WERI-Rb-1 (cell line): Measurements from ENCODE around the gene PWP2.
"Not testable (repeated sequence)": the region's sequence is repeated elsewhere in the genome, so short reads cannot be mapped to it uniquely, and the experiment has no call there.

Experiments
- DNase-seq: peaks from one replicate; pipeline ENCODE4 v3.0.0-alpha.2; 2020
- H3K27ac ChIP-seq: fragments of 250-450 bp; sonication (Bioruptor Pico); 2 replicates; pipeline ENCODE4 v1.5.1; 2020; ENCODE audit warnings: mild to moderate bottlenecking, moderate library complexity
- H3K27me3 ChIP-seq: fragments of 250-450 bp; sonication (Bioruptor Pico); 2 replicates; pipeline ENCODE4 v1.5.1; 2021; ENCODE audit warnings: mild to moderate bottlenecking, low read depth, moderate library complexity; ENCODE audit not compliant: insufficient read depth, severe bottlenecking
- H3K36me3 ChIP-seq: fragments of 250-450 bp; sonication (Bioruptor Pico); 2 replicates; pipeline ENCODE4 v1.5.1; 2020; ENCODE audit warnings: mild to moderate bottlenecking, moderate library complexity
- H3K4me3 ChIP-seq: 2 replicates; pipeline ENCODE4 v1.5.1; 2011; ENCODE audit warnings: low read depth, mild to moderate bottlenecking, control low read depth, low read length
- H3K9me3 ChIP-seq: fragments of 250-450 bp; sonication (Bioruptor Pico); 2 replicates; pipeline ENCODE4 v1.5.1; 2021; ENCODE audit warnings: mild to moderate bottlenecking, moderate library complexity; ENCODE audit not compliant: severe bottlenecking

The PWP2 gene

DNA sequence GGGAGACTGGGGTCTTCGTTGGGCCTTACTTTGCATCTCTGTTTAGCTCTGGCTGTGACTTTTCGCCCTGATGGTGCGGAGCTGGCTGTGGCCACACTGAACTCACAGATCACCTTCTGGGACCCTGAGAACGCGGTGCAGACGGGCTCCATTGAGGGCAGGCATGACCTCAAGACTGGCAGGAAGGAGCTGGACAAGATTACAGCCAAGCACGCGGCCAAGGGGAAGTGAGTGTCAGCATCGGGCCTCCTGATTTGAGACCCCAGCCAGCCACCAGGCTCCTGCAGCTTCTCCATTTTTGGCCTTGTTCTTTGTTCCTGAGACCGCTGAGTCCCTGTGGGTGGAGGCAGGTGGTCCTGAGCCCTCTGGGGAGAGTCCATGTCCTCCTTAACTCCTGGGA, 14.9 kb downstream of the PWP2 start:
- not testable (repeated sequence) for H3K9me3 ChIP-seq, H3K4me3 ChIP-seq, H3K36me3 ChIP-seq, DNase-seq, H3K27ac ChIP-seq, H3K27me3 ChIP-seq

DNA sequence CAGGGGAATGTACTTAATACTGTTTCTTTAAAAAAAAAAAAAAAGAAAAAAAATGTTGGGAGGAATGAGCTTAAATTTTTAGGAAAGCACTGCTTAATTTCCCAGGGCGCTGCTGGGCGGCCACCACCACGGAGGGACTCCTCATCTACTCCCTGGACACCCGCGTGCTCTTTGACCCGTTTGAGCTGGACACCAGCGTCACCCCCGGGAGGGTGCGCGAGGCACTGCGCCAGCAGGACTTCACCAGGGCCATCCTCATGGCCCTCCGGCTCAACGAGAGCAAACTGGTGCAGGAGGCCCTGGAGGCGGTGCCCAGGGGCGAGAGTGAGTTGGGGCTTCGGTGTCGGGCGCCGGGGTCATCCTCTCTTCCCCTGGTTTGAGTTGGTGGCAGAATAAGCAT, 20.6 kb downstream of the PWP2 start:
- H3K36me3 ChIP-seq, H3K27ac ChIP-seq, DNase-seq, H3K4me3 ChIP-seq, H3K9me3 ChIP-seq, H3K27me3 ChIP-seq: not testable (repeated sequence)

DNA sequence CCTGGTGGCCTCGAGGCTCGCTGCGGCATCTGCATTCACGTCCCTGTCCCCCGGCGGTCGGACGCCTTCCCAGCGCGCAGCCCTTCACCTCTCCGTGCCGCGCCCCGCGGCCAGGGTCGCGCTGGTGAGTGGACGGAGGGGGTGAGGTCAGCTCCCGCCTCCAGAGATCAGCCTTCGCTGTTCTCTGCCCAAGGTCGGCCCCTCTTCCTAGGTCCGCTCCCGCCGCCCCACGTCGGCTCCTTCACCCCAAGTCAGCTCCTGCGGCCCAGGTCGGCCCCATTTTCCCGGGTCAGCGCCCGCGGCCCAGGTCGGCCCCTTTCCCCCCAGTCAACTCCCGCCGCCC, 26.5 kb downstream of the PWP2 start:
- H3K27me3 ChIP-seq, DNase-seq, H3K4me3 ChIP-seq, H3K27ac ChIP-seq, H3K9me3 ChIP-seq, H3K36me3 ChIP-seq: not testable (repeated sequence)

DNA sequence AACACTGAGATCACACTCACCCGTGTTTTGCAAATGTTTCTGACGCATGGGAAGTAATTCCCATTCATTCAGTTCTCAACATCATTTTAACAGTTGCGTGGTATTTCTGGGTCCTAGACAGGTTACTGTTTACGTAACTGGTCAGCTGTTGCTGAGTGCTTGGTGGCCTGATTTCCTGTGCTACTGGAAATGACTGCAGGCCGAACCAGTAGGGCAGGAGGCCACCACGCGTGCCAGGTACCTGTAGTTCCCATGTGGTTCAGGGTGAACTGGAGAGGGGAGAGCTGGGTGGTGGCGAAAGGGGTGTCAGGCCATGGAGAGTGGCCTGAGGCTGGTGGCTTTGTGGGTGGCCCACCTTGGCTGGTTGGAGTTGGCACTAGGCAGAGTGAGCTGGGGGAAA, 27.5 kb downstream of the PWP2 start:
- not testable (repeated sequence) for H3K4me3 ChIP-seq, DNase-seq, H3K36me3 ChIP-seq, H3K27me3 ChIP-seq, H3K27ac ChIP-seq, H3K9me3 ChIP-seq

DNA sequence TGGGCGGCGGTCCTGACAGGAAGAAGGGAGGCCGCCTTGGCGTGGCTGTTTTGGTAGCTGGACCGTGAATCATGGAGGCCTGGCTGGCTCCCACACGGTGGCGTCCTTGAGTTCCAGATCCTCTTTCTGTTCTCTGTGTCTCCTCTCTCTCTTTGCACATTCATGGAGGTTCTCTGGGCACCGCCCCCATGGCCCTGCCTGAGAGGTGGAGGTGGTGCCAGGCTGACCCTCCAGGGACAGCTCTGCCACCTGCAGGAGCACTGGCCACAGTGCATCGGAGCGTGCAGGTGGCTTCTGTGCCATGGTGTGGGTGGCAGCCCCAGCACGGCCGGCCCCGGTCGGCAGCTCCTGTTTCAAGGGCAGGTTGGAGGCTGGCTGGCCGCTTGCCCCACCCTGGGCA, 30.8 kb downstream of the PWP2 start:
- H3K27ac ChIP-seq, H3K27me3 ChIP-seq, H3K36me3 ChIP-seq, H3K4me3 ChIP-seq, DNase-seq, H3K9me3 ChIP-seq: not testable (repeated sequence)

DNA sequence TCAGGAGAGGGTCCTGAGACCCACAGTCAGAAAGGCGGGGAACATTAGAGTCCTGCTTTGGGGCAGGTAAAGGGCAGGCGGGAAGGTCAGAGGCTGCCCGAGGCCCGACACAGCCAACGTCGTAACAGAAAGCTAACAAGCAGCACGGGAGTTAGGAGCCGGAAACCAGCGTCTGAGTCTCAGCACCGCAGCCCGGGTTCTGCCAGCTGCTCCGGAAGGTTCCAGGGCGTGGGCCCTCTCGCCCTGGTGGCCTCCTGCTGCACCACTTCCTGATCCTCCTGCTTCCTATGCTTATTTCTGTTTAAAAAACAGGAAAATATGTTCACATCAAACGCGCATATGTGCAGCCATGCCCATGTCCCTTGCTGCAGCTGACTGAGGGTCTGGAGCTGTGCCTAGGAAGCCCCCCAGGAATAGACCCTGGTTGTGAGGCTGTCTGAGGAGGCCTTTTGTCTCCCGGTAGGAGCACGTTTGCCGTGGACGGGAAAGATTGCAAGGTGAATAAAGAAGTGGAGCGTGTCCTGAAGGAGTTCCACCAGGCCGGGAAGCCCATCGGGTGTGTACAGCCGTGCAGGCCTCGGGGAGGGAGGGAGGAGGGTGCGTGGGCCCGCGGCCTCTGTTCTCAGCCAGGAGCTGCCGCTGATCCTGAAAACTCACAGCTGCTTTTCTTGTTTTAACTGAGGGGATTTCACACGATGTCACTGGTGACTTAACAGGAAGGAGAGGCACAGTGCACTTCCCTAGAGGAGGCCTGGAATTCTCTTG, 32.8 kb downstream of the PWP2 start:
- H3K9me3 ChIP-seq, H3K27ac ChIP-seq, H3K4me3 ChIP-seq, DNase-seq, H3K27me3 ChIP-seq, H3K36me3 ChIP-seq: not testable (repeated sequence)

DNA sequence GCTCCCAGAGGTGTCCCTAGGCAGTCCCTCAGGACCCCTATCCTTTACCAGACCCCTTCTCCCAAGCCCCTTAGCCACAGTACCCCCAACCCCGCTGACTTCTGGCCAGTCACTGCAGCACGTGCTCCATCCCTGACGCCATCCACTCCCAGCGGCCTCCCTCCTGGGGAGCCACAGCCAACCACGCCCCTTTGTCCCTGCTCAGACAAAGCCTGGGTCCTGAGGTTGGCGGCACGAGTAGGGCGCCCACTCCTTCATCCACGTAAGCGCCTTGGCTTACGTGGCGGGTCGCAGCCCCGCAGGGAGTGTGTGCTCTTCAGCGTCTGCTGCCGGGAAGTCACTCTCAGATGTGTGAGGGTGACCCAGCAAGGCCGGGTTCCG, 33.3 kb downstream of the PWP2 start:
- not testable (repeated sequence) for DNase-seq, H3K36me3 ChIP-seq, H3K9me3 ChIP-seq, H3K27me3 ChIP-seq, H3K27ac ChIP-seq, H3K4me3 ChIP-seq

DNA sequence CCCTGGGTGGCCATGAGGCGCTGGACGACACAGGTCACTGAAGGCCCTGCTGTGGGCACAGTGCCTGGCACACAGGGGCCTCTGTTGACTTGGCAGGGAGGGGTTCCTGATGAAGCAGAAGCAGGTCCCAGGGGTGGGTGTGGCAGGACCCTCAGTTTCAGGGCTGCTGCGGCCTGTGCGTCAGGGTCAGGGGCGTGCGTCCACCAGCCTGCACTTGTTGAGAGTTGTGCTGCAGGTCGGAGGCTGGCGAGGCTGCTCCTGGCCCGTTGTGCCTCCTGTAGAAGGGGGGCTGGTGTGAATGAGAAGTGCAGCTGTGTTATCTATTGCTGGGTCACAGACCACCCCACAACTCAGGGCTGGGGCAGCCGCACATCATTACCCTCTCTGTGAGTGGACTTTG, 35.3 kb downstream of the PWP2 start:
- not testable (repeated sequence) for H3K27ac ChIP-seq, H3K27me3 ChIP-seq, H3K4me3 ChIP-seq, DNase-seq, H3K36me3 ChIP-seq, H3K9me3 ChIP-seq

DNA sequence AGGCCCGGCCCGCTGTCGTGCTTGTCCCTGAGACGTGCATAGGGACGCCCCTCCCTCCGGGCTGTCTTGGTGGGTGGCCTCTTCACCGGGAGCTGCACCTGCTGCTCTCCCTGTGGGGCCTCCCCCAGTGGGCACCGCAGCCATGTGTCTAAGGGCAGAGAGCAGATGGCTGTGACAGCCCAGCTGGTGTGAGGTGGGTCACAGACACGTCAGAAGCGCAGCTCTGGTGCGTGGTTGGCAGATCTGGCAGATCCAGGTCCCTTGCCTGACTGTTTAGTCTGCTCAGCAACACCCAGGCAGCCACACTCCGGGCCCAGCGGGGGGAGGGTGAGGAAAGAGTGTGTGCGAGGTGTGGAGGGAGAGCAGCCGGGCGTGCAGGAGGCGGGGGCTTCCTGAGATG, 36.2 kb downstream of the PWP2 start:
- H3K27me3 ChIP-seq, H3K36me3 ChIP-seq, DNase-seq, H3K9me3 ChIP-seq, H3K27ac ChIP-seq, H3K4me3 ChIP-seq: not testable (repeated sequence)

DNA sequence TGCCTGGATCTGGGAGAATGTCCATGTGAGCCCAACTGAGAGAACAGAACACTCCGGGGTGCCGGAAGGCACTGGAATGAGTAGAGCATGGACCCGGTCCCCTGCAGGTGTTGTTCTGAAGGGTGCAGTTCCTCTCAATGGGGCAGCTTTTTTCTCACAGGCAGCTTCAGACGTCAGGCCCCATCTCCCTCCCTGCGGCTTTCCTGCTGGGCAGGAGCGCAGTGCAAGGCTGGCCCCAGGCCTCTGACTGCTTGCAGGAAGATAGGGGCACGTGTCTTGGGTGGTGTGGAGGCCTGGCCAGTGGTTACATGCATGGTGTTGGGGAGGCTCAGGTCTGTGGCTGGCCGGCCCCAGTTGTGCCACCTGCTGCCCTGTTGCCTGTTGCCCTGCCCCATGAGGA, 36.8 kb downstream of the PWP2 start:
- H3K27ac ChIP-seq, H3K4me3 ChIP-seq, H3K27me3 ChIP-seq, H3K36me3 ChIP-seq, DNase-seq, H3K9me3 ChIP-seq: not testable (repeated sequence)

DNA sequence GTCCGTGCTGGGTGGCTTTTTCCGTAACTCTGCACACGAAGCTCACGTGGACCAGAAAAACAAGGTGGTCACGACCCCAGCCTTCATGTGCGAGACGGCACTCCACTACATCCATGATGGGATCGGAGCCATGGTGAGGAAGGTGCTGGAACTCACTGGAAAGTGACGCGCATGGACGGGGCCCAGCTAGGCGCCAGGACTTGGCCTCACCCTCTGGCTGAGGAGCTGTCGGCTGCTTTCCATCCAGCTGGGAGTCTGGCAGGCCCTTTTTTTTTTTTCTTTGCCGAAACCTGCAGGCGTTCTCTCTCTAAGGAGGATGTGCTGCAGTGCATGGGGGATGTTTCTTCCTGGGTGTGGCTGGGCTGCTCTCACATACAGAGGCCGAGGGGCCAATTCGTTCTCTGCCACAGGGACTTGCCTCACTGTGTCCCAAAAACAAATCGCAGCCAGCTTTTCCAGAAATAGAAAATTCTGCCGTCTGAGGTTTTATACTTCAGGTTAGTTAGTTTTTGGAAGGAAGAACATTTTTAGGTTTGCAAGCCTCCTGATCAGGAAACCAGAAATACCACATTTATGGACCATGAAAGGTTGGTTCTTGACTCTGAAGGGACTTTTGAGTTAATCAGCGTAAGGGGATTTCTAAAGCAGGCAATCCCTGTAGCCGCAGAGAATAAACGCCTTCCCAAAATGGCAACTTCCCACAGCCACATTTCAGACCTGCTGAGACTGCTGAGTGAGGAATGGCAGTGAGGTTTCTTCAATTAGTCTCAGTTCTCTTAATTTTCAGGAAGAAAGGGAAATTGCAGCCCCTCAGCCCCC, 37.8 kb downstream of the PWP2 start:
- not testable (repeated sequence) for DNase-seq, H3K9me3 ChIP-seq, H3K36me3 ChIP-seq, H3K27ac ChIP-seq, H3K4me3 ChIP-seq, H3K27me3 ChIP-seq

DNA sequence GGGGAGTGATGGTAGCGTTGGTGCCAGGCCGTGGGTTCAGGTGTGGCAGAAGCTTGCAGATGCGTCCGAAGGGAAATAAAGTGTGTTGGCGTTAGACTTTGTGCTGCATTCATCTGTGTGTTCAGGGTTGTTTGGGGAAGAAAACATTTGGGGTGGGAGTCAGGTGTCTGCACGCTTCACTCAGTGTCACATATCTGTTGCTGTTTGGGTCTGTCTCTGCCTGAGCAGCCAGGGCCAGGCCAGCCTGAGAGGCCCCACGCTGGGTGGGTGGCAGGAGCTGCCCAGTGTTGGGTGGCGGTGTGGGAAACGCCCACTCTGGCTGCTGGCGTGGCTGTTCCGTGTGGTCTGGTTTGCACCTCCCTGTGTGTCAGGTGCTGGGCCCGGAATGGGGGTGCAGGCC, 38.4 kb downstream of the PWP2 start:
- not testable (repeated sequence) for H3K27ac ChIP-seq, H3K9me3 ChIP-seq, H3K27me3 ChIP-seq, DNase-seq, H3K4me3 ChIP-seq, H3K36me3 ChIP-seq

DNA sequence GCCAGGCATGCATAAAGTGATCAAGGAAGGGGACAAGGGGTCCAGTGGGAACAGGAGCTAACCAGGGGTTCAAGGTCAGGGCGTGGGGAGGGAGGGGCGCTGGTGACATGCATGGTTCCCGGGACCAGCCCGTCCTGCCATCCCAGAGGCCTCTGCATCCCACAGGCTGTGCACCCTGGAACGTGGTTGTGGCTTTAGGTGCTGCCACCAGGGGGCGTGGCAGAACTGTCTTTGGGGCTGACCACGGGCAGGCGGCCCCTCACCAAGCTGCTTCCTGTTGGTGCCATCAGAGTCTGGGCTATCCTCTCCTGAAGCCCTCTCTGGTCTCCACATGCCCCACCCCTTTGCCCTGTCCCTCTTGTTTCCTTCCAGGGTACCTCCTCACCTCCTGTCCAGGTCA, 39.9 kb downstream of the PWP2 start:
- H3K27me3 ChIP-seq, H3K27ac ChIP-seq, H3K36me3 ChIP-seq, DNase-seq, H3K4me3 ChIP-seq, H3K9me3 ChIP-seq: not testable (repeated sequence)

DNA sequence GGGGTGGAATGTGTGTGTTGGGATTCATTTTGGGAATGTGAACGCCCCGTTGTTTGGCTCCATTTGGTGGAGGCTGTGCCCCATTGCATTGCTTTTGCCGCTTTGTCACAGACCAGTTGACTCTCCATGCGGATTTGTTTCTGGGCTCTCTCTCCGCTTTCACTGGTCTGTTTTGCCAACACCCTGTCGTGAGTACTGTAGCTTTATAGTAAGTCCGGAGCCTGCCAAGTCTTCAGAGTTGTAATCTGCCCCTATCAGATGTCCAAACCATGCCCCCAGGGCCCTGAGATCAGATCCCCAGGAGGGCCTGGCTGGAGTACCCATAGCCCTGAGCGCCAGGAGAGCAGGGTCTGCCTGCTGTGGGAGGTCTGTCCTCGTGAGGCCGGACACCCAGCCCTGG, 43.1 kb downstream of the PWP2 start:
- not testable (repeated sequence) for DNase-seq, H3K36me3 ChIP-seq, H3K27me3 ChIP-seq, H3K9me3 ChIP-seq, H3K27ac ChIP-seq, H3K4me3 ChIP-seq

DNA sequence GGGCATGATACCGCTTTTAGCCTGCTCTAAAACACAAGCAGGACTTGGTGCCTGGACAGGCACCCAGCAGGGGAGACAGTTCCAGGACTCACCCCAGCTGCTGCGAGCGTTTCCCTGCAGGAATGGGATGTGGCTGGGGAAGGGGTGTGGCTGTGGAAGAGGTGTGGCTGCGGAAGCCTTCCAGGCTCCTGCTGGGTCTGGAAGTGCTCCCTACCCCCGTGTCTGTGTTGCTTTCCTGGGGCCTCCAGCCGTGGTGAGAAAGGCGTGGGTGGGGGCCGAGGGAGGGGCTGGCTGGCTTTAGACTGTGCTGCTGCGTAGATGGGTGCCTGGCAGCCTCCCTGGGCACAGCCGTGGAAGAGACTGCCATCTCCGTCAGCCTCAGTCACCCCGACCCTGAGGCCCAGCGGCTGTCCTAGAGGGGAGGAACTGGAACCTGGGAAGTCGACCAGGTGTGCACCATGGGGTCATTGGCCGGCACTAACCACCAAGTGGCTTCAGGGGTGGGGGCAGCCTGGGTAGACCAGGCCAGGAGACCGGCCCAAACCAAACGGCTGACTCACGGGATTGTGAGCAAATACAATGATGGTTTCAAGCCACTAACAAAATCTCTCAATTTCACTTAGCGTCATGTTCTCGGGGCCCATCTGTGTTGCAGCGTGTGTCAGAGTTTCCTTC, 46.2 kb downstream of the PWP2 start:
- not testable (repeated sequence) for H3K27me3 ChIP-seq, H3K9me3 ChIP-seq, H3K36me3 ChIP-seq, DNase-seq, H3K4me3 ChIP-seq, H3K27ac ChIP-seq
